K562 (cell line): Measurements from ENCODE around the gene NDUFS8. TPM values are rescaled to one million over a fixed set of nuclear protein-coding genes. Genes with fewer than 3 reads are reported as not detected.

Experiments
- COPS2 ChIP-seq: fragments of 450-650 bp; conservative IDR thresholded peaks from 2 replicates; pipeline ENCODE4 v1.6.1; 2016; ENCODE audit warnings: mild to moderate bottlenecking, moderate library complexity
- DACH1 ChIP-seq: fragments of 450-650 bp; IDR thresholded peaks from 2 replicates; pipeline ENCODE4 v1.6.1; 2018; ENCODE audit not compliant: partially characterized antibody
- DIDO1 ChIP-seq: fragments of 450-650 bp; IDR thresholded peaks from 2 replicates; pipeline ENCODE4 v1.6.1; 2016; ENCODE audit warnings: low read depth, missing biosample characterization, missing genetic modification characterization
- FIP1L1 ChIP-seq: fragments of 200-400 bp; formaldehyde crosslinking; IDR thresholded peaks from 2 replicates; pipeline ENCODE4 v1.6.1; 2018; ENCODE audit warnings: mild to moderate bottlenecking, low read depth, low read length; ENCODE audit not compliant: poor library complexity, severe bottlenecking
- HEY1 ChIP-seq: fragments of 250-450 bp; sonication (Bioruptor Pico); IDR thresholded peaks from 2 replicates; pipeline ENCODE4 v1.5.0; 2020; ENCODE audit warnings: mild to moderate bottlenecking, moderate library complexity, borderline replicate concordance
- KLF10 ChIP-seq: fragments of 250-450 bp; sonication (Bioruptor Pico); IDR thresholded peaks from 2 replicates; pipeline ENCODE4 v1.6.1; 2021; ENCODE audit warnings: matching md5 sums
- LARP7 ChIP-seq: fragments of 450-650 bp; IDR thresholded peaks from 2 replicates; pipeline ENCODE4 v1.6.1; 2016
- NEUROD1 ChIP-seq: fragments of 150-350 bp; IDR thresholded peaks from 2 replicates; pipeline ENCODE4 v1.6.1; 2014; ENCODE audit warnings: borderline replicate concordance, low read length, low read depth; ENCODE audit not compliant: partially characterized antibody
- PKNOX1 ChIP-seq: fragments of 450-650 bp; IDR thresholded peaks from 2 replicates; pipeline ENCODE4 v1.6.1; 2016
- PPARD ChIP-seq: fragments of 250-450 bp; sonication (Bioruptor Pico); IDR thresholded peaks from 2 replicates; pipeline ENCODE4 v1.8.0; 2022; ENCODE audit warnings: inconsistent platforms, mild to moderate bottlenecking, moderate library complexity
- SMARCA5 ChIP-seq: fragments of 450-650 bp; IDR thresholded peaks from 2 replicates; pipeline ENCODE4 v1.6.1; 2016
- SRSF7 ChIP-seq: fragments of 200-400 bp; formaldehyde crosslinking; optimal IDR thresholded peaks from 2 replicates; pipeline ENCODE3; 2017; ENCODE audit warnings: mild to moderate bottlenecking, low read depth, low read length
- TAF1 ChIP-seq: IDR thresholded peaks from 2 replicates; pipeline ENCODE4 v1.6.1; 2011; ENCODE audit warnings: mild to moderate bottlenecking, low read length, moderate library complexity; ENCODE audit not compliant: insufficient read depth, control insufficient read depth, severe bottlenecking; ENCODE audit errors: extremely low read depth
- TGIF2 ChIP-seq: sonication (generic); formaldehyde crosslinking; IDR thresholded peaks from 2 replicates; pipeline ENCODE4 v1.8.1; 2022; ENCODE audit warnings: mild to moderate bottlenecking, missing genetic modification reagents, moderate library complexity
- TOE1 ChIP-seq, 2 experiments: fragments of 450-650 bp in 1 of 2; sonication (generic) in 1 of 2; formaldehyde crosslinking in 1 of 2; IDR thresholded peaks; 2 replicates each; pipeline versions ENCODE4 v1.7.1 to v1.8.0; 2016 to 2022; ENCODE audit warnings: borderline replicate concordance in 2 of 2, mild to moderate bottlenecking in 2 of 2, antibody characterized with exemption in 1 of 2, inconsistent platforms in 1 of 2, low read depth in 1 of 2, missing genetic modification reagents in 1 of 2, moderate library complexity in 1 of 2
- ZFX ChIP-seq: sonication (generic); formaldehyde crosslinking; IDR thresholded peaks from 2 replicates; pipeline ENCODE4 v1.8.0; 2022; ENCODE audit warnings: mild to moderate bottlenecking, missing genetic modification reagents, moderate library complexity
- ZNF75A ChIP-seq: fragments of 450-650 bp; formaldehyde crosslinking; IDR thresholded peaks from 2 replicates; pipeline ENCODE4 v1.4.0; 2020; ENCODE audit warnings: mild to moderate bottlenecking
- polyA plus RNA-seq, 8 experiments: library from polyadenylated mRNA; depleted of rRNA in 4 of 8; stranded (reverse) in 5 of 8; unstranded in 3 of 8; fragments of >200 nt; fragmentation: Nextera tagmentation in 2 of 8; fragmentation: Illumina TruSeq in 1 of 8; extraction: Ambion mirVana in 2 of 8; extraction: Trizol in 1 of 8; gene quantifications; 2 replicates each; pipeline versions ENCODE4 v1.2.1 to v1.2.3, GENCODE V29; 2011 to 2014; ENCODE audit warnings: inconsistent platforms in 1 of 8, missing spikeins in 1 of 8
- total RNA-seq, 7 experiments: library from RNA; depleted of rRNA in 6 of 7; stranded (reverse); fragments of >200 nt in 6 of 7; fragmentation: Illumina TruSeq in 2 of 7; extraction: Trizol in 2 of 7; gene quantifications; 2 replicates each; pipeline versions ENCODE4 v1.2.1 to v1.2.3, GENCODE V29; 2011 to 2021; ENCODE audit warnings: low replicate concordance in 1 of 7
- TF ChIP-seq, protein P1 (sequence below): fragments of 450-650 bp; IDR thresholded peaks from 2 replicates; pipeline ENCODE4 v1.6.1; 2016; ENCODE audit warnings: low read depth, mild to moderate bottlenecking, moderate library complexity
- TF ChIP-seq, protein P2 (sequence below): IDR thresholded peaks from 3 replicates; pipeline ENCODE4 v1.6.1; 2011; ENCODE audit warnings: borderline replicate concordance, mild to moderate bottlenecking, moderate library complexity; ENCODE audit not compliant: insufficient read length; ENCODE audit errors: extremely low read depth
- TF ChIP-seq, protein P3 (sequence below), 3 experiments: fragments of 200-800 bp in 1 of 3; sonication (Bioruptor generic) in 1 of 3; sonication (generic) in 1 of 3; formaldehyde crosslinking in 1 of 3; IDR thresholded peaks; 2 replicates each; pipeline versions ENCODE4 v1.6.1 to v1.8.0; 2016 to 2022; ENCODE audit warnings: mild to moderate bottlenecking in 2 of 3, missing compliant biosample characterization in 2 of 3, missing genetic modification characterization in 2 of 3, missing genetic modification reagents in 1 of 3

The NDUFS8 gene
- total and polyA plus RNA-seq, 9 of the 15 experiments (the other 6 are each of a cell fraction or from before 2014, with no cell fraction given): 36.5 to 351 (median 101) TPM

- TF ChIP-seq TOE1 (IDR thresholded peaks at IDR 0.05; ENCODE audit: borderline replicate concordance) (no peak; the same call in 1 of the 2 replicates), TOE1 (CRISPR knock-in tag; IDR thresholded peaks at IDR 0.05; ENCODE audit: borderline replicate concordance, low read depth) (no peak), KLF10 (no peak), NEUROD1 (peak; percentile 90), COPS2 (no peak), DIDO1 (tag) (no peak), SMARCA5 (no peak), ZNF75A (CRISPR knock-in tag) (no peak), PPARD (CRISPR knock-in tag) (no peak), TGIF2 (CRISPR knock-in tag) (no peak), ZFX (CRISPR knock-in tag) (peak; percentile 97), SRSF7 (no peak), TAF1 (peak; percentile 83), DACH1 (no peak), LARP7 (no peak), HEY1 (CRISPR knock-in tag) (no peak), FIP1L1 (no peak), PKNOX1 (peak; percentile 97)
- TF ChIP-seq, protein P1, sequence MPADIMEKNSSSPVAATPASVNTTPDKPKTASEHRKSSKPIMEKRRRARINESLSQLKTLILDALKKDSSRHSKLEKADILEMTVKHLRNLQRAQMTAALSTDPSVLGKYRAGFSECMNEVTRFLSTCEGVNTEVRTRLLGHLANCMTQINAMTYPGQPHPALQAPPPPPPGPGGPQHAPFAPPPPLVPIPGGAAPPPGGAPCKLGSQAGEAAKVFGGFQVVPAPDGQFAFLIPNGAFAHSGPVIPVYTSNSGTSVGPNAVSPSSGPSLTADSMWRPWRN: no peak
- TF ChIP-seq, protein P2, sequence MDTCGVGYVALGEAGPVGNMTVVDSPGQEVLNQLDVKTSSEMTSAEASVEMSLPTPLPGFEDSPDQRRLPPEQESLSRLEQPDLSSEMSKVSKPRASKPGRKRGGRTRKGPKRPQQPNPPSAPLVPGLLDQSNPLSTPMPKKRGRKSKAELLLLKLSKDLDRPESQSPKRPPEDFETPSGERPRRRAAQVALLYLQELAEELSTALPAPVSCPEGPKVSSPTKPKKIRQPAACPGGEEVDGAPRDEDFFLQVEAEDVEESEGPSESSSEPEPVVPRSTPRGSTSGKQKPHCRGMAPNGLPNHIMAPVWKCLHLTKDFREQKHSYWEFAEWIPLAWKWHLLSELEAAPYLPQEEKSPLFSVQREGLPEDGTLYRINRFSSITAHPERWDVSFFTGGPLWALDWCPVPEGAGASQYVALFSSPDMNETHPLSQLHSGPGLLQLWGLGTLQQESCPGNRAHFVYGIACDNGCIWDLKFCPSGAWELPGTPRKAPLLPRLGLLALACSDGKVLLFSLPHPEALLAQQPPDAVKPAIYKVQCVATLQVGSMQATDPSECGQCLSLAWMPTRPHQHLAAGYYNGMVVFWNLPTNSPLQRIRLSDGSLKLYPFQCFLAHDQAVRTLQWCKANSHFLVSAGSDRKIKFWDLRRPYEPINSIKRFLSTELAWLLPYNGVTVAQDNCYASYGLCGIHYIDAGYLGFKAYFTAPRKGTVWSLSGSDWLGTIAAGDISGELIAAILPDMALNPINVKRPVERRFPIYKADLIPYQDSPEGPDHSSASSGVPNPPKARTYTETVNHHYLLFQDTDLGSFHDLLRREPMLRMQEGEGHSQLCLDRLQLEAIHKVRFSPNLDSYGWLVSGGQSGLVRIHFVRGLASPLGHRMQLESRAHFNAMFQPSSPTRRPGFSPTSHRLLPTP: no peak
- TF ChIP-seq, protein P3, sequence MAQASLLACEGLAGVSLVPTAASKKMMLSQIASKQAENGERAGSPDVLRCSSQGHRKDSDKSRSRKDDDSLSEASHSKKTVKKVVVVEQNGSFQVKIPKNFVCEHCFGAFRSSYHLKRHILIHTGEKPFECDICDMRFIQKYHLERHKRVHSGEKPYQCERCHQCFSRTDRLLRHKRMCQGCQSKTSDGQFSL (CRISPR knock-in tag; IDR thresholded peaks at IDR 0.05): no peak
- TF ChIP-seq, protein P3 (tag; IDR thresholded peaks at IDR 0.05): no peak
These were observed at the start of gene NDUFS8 (continued) for GRCh38 chr11:68030318-68031143.
